Activated CD8-positive, alpha-beta memory T cell treated with anti-CD3 and anti-CD28 coated beads for 36 hours (primary cell): ENCODE results near the gene PRKAG2. TPM values are rescaled to one million over a fixed set of nuclear protein-coding genes. Genes with fewer than 3 reads are reported as not detected.

ENCODE experiments used
- CTCF ChIA-PET: fragments of 350-600 bp; sonication (Branson Sonifier 250); formaldehyde crosslinking; loops from one replicate; lab custom pipeline; 2021; ENCODE audit warnings: antibody characterized with exemption; lab: Charles Lee
- POLR2A ChIA-PET: fragments of 350-600 bp; sonication (Branson Sonifier 250); formaldehyde crosslinking; loops from one replicate; lab custom pipeline; 2021; ENCODE audit warnings: antibody characterized with exemption; lab: Charles Lee
- total RNA-seq, 2 experiments: library from RNA; stranded (reverse); gene quantifications; one replicate each; pipeline ENCODE4 v1.2.3, GENCODE V29; 2021

Gene PRKAG2
- total RNA-seq, 2 experiments from 2014 or later, result 23.6 to 24.8 TPM

DNA sequence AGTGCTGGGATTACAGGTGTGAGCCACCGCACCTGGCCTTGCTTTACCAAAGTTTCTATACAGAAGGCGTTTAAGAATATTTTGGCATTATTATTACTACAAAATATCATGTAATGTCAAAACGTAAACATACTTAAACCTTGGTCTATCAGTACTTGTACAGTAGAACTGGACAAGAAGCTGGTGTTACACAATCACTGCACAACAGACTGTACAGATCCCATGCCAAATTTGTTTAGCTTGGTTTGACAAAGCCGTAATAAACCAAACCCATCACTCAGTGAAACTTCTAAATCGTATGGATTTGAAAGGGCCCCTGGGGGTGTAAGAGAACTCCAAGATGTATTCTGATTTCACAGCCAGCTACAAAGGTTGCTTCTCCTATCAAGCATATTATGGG lies 305.4 kb downstream of the PRKAG2 start:
- CTCF ChIA-PET, result interaction anchor here (0.6 to 0.8 kb wide), 2 partner anchors 34 to 188 kb away, joined by 3 read pairs; no protein-coding TSS in a partner anchor
- POLR2A ChIA-PET, result no interaction called here

DNA sequence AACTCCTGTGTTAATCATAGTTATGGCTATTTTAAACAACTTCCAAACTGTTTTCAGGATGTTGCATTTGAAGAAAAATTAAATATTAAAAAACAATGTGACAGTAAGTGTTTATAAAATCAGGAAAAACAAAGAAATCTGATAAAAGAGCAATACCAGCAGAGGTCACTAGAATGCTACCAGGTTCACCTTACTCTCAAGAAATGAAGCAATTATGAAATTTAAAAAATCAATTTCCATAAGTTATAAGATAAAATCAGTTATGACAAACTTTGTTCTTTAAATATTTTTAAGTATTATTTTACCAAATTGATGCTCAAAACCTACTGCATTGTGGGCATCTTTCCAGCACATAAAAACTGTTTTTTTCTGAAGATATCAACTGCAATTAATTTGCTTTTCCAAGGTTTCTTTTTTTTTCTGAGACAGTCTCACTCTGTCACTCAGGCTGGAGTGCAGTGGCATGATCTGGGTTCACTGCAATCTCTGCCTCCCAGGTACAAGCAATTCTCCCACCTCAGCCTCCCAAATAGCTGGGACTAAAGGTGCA lies 306.5 kb downstream of the PRKAG2 start:
- CTCF ChIA-PET, result no interaction called here

DNA sequence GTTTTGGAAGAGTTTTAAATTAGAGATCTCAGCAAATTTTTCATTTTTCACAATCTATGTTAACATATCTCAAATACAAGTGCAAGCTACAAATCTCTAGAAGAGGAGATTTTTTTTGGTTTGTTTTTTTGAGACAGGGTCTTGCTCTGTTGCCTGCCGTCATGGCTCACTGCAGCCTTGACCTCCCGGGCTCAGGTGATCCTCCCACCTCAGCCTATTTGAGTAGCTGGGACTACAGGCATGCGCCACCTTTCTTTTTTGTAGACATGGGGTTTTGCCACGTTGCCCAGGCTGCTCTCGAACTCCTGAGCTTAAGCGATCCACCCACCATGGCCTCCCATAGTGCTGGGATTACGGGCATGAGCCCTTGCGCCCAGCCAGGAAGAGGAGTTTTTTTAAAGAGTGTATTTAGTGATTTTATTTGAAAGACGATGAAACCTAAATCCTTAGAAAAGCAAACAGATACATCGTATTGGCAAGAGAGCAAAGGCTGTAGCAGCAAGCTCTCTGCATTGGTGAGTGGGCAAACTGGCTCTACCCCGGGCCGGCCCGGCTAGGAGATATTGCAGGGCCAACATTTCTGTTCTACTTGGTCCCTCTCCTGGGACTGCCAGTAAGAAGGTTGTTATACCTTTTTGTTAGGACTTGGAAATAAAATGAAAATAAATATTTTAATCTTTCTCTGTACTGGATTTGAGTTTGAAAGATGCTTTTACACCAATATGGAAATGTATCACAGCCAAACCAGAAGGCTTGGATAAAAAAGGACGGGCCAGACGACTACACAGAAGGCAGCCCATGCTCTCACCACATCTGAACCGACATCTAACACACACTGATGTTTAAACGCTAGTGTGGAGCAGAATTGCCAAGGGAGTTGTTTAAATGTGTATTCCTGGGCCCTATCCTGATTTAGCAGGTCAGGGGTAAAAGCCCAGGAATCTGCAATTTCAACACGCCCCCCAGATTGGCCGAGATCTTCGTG lies 307.7 kb downstream of the PRKAG2 start:
- ChIA-PET CTCF (interaction anchor here (1.1 kb wide), 1 partner anchor 18 kb away, joined by 3 read pairs; no protein-coding TSS in a partner anchor), POLR2A (no interaction called here)

More for the DNA sequence above, 306.5 kb downstream of the PRKAG2 start:
- POLR2A ChIA-PET, result no interaction called here

DNA sequence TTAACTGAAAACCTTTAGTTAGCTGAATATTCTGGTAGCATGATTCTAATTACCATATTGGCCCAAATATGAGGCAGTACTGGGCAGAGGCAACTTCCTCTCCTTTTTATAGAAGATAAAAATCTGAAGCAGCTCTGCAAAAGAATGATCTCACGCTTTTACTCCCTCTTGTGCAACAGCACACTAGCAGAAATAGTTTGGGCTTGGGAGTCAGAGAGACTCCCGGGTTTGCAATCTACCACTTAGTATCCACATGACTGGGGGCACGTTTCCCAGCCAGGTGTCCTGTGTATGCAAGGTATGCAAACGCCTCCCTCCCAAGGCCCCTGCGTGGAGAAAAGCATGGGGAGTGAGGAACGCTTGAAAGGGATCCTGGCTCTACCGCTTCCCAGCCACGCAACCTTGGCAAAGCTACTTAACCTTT lies 310.0 kb downstream of the PRKAG2 start:
- ChIA-PET POLR2A (no interaction called here), CTCF (no interaction called here)

DNA sequence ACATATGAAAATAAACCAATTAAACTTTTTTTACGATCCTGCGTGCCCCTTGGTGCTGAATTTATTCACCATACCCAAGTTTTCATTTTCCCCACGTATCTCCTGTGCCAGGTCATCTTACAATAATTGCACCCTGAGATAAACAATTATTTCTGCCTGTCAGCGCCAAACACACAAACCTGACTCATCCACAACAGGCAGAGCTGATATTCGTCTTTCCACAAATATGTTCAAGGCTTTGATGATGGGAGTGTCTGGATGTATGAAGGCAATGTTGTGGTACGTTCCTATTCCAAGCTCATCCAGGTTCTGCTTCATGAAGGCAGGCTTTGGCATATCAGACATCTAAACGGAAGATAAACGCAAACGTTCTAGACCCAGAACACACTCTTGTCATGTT lies 311.4 kb downstream of the PRKAG2 start:
- ChIA-PET CTCF (no interaction called here), POLR2A (no interaction called here)

DNA sequence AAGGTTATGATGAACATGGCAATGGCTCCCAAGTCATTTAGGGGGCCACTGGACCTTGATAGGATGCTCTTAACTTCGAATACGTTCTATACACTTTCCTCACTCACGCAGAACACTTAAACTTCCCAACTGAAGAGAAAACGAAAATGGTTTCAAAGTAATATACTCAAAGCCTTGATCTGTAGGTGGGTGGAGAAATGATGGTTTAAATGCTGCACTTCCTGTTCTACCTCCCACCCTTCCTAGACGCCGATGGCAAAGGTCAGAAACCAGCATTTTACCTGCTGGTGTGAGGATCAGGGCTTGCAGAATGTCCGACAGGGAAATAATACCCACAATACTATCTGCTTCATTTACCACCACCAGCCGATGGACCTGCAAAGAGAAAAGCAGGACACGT lies 316.7 kb downstream of the PRKAG2 start:
- ChIA-PET CTCF (no interaction called here), POLR2A (no interaction called here)

DNA sequence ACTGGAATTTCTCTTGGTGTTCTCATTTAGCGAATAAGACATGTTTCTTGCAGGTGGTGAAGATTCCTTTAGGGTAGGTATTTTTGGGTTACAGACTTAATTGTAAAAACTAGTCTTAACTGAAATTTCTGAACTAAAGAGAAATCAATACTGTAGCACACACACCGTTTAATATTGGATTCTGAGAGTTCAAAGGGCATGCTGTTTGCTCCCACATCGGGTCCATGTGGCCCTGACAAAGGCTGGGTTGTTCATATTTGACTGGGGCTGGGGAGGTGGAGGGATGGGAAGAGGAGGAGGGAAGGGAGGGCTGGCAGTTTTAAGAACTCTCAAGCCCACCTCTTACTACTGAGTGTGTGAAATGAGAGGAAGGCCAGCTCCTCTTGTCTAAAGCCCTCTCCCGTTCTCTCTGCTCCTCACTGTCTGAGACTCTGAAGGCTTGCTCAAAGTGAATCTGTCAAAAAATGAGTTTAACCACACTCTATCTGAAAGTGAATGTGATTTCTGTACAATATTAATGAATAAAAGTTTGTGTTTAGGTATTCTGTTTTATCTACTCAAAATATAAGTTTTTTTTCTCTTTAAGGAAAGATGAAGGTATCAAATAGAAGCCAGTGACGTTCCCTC lies 317.2 kb downstream of the PRKAG2 start:
- CTCF ChIA-PET, result no interaction called here
- POLR2A ChIA-PET, result no interaction called here

DNA sequence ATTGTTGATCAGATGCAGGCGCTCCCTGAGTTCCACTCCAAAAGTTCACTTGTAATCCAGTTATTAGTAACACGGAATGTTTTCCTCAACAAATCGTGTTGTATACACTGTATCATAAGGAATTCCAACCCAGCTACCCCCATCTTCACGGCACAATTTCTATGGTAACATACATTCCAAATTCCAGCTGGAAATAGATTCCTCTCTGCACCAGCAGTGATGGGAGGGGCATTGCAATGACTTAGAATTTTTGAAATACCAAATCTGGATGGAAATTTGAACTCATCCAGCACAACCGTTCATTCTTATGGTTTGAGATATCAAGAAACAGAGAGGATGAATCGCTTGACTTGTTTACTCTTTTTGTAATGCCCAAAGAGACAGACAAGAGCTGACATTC lies 318.3 kb downstream of the PRKAG2 start:
- POLR2A ChIA-PET, result no interaction called here

DNA sequence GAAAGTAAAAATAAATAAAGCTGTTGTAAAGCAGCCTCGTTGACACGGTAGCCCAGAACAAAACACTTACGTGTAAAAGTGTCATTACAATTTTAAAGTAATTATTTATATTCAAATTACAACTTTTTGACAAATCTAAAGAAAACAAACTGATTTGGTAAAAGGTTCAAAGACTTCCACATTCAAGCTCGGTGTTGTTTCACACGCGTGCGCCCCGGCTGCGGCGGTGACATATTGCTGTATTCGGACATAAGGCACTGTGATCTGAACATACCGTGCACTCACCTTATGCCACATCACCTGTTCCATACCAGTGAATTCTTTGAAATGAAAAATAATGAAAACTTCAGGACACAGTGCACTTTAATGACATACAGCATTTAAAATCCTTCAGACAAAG lies 320.3 kb downstream of the PRKAG2 start:
- CTCF ChIA-PET, result interaction anchor here (0.5 kb wide), 1 partner anchor 64 kb away, joined by 3 read pairs; no protein-coding TSS in a partner anchor
- POLR2A ChIA-PET, result no interaction called here

More for the DNA sequence above, 318.3 kb downstream of the PRKAG2 start:
- CTCF ChIA-PET, result no interaction called here

DNA sequence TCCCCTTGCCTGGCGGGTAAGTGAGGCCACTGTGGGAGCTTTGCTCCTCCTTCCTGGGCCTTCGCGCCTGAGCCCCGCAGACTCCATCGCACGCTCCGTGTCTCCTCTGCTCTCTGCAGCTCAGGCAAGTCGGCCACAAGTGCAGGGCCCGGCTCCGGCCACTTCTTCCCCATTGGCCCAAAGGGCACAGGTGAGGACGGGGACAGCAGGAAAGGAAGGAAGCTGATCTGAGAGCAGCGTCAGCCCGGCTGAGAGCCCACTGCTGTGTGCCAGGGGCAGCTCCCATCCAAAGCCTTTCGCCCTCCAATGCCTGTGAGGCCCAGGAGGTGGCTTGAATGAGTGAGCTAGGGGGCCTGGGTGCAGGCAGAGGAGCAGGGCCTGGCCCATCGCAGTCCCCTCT lies 323.6 kb downstream of the PRKAG2 start:
- ChIA-PET CTCF (interaction anchor here (0.5 kb wide), 1 partner anchor 79 kb away, joined by 3 read pairs; no protein-coding TSS in a partner anchor), POLR2A (no interaction called here)

DNA sequence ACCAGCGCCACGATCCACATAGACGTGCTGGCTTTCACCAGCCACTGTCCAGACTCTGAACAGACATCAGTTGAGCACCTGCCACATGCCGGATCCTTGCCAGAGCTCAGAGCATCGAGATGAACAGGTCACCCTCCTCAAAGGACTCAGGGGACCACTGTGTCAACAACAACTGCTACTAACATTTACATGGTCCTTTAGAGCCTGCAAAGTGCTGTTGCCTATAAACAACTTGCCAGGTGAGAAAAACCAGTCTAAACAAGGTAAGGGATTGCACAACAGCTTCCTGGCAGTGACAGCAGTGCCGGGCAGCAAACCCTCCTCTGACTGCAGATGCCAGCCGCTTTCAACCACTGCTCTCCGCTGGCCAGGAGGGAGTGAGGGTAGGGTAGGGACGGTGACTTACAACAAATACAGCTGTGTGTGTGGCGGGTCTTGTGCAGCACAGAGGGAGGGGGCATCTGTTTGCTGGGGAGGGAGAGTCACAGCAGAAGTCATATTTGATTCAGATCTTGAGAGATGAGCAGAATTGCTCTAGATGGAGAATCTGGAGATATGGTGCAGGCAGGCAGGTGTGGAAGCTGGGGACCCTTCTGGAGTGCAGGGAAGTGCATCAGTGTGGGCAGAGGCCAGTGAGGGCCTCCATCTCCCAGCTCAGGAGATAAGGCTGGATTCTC lies 324.4 kb downstream of the PRKAG2 start:
- ChIA-PET CTCF (interaction anchor here (1.0 kb wide), 1 partner anchor 8 kb away, joined by 3 read pairs; no protein-coding TSS in a partner anchor), POLR2A (no interaction called here)

DNA sequence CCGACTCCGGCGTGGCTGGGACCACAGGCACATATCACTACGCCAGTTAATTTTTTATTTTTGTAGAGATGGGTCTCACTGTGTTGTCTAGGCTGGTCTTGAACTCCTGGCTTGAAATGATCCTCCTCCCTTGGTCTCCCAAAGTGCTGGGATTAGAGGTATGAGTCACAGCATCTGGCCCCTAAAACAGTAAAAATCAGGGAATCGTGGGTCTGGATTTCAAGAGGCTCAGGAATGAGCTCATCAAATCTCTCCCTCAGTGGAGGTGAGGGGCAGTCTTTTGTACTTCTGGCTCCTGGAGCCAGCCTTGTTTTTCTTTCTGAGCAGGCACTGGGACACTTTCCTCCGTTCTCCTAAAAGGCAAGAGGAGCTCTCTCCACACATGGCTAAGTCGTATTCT lies 325.1 kb downstream of the PRKAG2 start:
- POLR2A ChIA-PET, result no interaction called here
- CTCF ChIA-PET, result no interaction called here

DNA sequence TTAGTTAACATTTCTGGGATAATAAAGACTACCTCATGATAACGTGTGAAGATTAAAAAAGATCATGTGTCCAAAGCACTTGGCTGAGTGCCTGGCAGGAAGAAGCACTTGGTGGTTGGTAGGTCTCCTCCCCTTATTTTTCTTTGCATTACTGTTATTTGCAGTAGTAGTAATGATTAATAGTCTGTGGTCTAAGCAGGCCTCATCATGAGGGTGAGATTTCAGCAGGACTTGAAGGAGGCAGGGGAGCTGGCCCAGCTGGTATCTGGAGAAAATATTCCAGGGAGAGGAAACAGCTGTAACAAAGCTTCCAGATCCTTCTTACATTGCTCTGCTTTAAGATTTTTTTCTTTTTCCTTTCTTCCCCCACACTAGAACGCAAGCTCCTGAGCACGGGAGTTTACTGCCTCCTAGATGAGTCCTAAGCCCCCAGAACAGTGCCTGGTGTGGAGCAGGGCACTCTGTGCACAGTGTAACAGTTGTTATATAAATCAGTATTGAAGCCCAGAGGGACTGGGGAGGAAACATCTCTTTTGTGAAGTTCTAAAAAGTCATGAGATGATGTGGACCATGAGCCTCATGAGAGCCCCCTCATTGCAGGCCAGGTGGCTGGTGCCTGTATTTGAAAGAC lies 326.1 kb downstream of the PRKAG2 start:
- ChIA-PET CTCF (no interaction called here), POLR2A (no interaction called here)

DNA sequence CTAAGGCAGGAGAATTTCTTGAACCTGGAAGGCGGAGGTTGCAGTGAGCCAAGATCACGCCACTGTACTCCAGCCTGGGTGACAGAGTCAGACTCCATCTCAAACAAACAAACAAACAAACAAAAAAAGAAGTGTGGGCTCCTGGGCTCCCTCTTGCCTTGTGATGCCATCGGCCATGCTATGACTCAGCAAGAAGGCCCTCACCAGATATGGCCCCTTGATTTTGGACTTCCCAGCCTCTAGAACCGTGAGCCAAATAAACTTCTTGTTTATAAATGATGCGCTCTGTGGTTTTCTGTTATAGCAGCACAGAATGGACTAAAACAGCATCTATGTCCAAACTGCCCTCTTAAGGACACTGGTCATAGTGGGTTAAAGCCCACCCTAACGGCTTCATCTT lies 327.3 kb downstream of the PRKAG2 start:
- ChIA-PET CTCF (interaction anchor here (0.7 kb wide), 1 partner anchor 417 kb away, joined by 4 read pairs; no protein-coding TSS in a partner anchor), POLR2A (no interaction called here)

DNA sequence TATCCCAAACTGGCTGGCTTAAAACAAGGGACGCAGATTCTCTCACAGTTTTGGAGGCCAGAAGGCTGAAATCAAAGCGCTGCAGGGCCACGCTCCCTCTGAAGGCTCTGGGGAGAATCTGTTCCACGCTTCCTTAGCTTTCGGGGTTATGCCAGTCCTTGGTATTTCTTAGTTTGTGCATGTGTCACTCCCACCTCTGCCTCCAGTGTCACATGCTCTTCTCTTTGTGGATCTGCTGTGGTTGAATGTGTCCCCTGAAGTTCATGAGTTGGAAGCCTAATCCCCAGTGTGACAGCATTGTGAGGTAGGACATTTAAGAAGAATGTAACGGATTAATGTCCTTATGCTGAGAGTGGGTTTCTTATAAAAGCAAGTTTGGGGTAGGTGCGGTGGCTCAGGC lies 327.8 kb downstream of the PRKAG2 start:
- POLR2A ChIA-PET, result no interaction called here

DNA sequence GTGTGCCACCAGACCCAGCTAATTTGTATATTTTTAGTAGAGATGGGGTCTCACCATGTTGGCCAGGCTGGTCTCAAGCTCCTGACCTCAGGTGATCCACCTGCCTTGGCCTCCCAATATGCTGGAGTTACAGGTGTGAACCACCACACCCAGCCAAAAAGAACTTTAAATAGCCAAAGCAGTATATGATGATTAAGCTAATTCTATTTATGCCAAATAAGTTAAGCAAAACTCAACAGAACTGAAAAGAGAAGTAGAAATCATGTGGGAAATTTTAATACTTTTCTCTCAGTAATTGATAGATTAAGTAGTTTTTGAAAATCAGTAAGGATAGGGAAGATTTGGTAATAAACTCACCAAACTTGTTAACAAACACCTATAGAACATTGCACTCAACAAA lies 332.7 kb downstream of the PRKAG2 start:
- ChIA-PET POLR2A (no interaction called here), CTCF (interaction anchor here (0.9 kb wide), 1 partner anchor 8 kb away, joined by 3 read pairs; no protein-coding TSS in a partner anchor)

More for the DNA sequence above, 327.8 kb downstream of the PRKAG2 start:
- CTCF ChIA-PET, result no interaction called here

DNA sequence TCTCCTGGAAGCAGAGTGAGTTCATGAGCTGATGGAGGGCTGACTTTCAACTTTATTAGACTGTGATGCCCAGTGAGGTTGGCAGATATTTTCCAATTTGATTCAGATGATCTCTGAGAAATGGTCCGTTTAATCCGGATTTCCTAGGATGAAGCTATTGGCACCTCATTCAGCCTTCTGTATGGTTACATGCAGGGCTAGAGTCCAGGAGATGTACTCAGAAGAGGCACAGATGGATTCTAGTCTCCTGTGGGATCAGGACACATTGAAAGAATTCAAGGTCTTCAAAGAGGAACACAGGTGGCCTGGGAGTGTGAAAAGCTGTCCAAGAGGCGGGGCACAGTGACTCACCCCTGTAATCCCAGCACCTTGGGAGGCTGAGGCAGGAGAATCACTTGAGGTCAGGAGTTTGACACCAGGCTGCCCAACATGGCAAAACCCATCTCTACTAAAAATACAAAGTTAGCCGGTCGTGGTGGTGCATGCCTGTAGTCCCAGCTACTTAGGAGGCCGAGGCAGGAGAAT lies 334.2 kb downstream of the PRKAG2 start:
- POLR2A ChIA-PET, result no interaction called here
- CTCF ChIA-PET, result no interaction called here

DNA sequence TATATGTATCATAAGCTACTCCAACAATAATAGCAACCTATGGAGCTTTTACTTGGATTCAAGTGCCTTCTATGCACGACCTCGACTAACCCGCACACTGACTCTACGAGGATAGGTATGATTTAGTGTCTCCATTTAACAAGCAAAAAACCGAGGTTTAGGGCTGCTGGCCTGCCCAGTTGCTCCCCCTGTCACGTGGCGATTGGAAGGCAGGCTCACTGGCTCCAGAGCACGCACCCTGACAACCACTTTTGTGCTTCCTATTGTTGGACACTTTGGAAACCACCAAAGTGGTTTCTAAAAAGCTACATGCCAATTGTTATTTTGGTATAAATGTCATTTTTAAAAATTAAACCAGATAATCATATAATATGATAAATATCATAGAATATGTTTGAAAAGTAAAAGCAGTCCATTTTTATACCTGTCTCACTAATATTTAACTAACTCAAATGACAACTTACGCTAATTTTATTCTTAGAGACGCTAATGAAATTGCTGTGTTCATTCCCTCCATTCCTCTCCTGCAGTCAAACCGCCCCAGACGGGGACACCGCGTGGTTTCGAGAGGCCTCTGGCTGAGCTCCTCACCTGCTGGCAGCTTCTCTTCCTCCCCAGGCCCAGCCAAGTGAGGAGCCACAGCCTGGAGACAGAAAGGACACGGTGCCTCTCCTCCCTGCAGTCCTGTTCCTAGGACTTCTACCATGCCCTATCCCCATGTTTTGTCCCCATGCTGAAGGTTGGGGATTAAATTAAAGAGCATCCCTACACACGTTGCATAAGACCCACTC lies 335.0 kb downstream of the PRKAG2 start:
- POLR2A ChIA-PET, result no interaction called here
- CTCF ChIA-PET, result interaction anchor here (0.9 kb wide), 1 partner anchor 21 kb away, joined by 3 read pairs; no protein-coding TSS in a partner anchor
